Stimulated activated CD8-positive, alpha-beta memory T cell treated with anti-CD3 and anti-CD28 coated beads, Interleukin-7, amount 100 ng/mL, for 4 hours (primary cell): ENCODE results near the gene SCN1B.

Experiments
- DNase-seq, 2 donors: peaks; one replicate each; pipeline ENCODE4 v3.0.0-alpha.2; 2020; ENCODE audit warnings: low read depth in 2 of 2

The SCN1B gene

GRCh38 chr19:35074426-35075201 is 44.3 kb downstream of the SCN1B start:
- DNase-seq: no peak

- no peak for DNase-seq
Observed at GRCh38 chr19:35075202-35076025, 45.1 kb downstream of the SCN1B start.

DNA sequence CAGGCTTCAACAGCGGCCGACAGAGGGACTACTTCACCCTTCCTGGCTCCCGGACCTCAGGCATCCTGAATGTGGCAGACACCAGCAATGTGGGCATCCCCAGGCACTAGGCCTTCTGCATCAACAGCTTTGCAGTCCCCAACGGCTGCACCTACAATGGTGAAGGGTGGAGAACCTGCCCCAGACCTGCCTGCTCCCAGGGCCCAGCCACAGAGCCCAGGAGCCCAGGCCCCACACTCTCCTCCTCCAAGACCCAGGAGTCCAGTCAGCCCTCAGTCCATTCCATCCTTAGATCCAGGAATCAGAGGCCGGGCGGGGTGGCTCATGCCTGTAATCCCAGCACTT is 45.7 kb downstream of the SCN1B start:
- no peak for DNase-seq

GRCh38 chr19:35076657-35077056 is 46.4 kb downstream of the SCN1B start:
- DNase-seq: no peak

- DNase-seq: no peak
Observed at GRCh38 chr19:35077411-35078223, 47.3 kb downstream of the SCN1B start.

GRCh38 chr19:35079826-35080225 is 49.6 kb downstream of the SCN1B start:
- DNase-seq: no peak

GRCh38 chr19:35080613-35081170 is 50.4 kb downstream of the SCN1B start:
- DNase-seq: no peak

GRCh38 chr19:35081201-35081600 is 50.9 kb downstream of the SCN1B start:
- DNase-seq: no peak

DNA sequence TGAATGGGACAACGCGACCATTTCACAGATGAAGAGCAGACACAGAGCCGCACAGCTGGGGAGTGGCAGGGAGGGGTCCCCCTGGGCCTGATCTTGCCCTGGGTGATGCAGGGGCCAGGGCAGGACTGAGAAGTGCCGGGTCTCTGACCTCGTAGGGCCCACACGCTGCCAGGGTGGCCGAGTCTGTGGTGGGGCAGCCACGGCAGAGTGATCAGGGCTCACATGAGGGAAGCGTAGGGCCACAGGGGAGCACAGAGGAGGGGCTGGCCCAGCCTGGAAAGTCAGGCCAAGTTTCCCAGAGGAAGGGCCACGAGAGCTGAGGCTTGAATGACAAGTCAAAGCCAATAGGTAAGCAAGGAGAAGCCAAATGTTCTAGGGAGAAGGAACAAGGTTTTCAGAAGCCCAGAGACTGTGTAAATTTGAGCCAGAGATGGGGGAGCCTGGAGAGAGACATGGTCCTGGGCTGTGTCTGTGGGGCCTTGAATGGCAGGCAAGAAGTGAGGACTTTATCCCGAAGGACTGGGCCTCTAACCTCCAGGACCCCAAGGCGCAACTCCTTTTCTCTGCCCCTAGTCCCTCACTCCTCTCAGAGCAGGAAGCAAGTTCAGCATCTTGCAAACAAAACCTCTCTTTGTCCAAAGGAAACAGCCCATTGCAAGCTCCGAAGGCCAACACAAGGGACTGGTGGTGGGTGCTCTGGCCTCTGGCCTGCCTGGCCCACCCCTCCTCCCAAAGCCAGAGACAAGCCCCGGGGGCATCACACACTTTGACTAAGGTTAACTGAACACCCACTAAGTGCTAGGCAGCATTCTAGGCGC is 53.6 kb downstream of the SCN1B start:
- DNase-seq: no peak

DNA sequence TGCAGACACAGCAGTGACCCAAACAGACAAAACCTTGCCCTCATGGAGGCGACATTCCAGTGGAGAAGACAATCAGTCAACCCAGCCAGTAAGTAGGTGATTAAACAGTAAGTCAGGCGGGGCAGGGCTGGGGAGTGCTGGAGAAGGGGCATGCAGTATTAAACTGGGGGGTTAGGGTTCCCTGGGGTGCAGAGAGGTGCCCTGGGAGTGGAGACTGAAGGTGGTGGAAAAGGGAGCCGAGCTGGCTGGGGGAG is 54.2 kb downstream of the SCN1B start:
- DNase-seq: no peak

DNA sequence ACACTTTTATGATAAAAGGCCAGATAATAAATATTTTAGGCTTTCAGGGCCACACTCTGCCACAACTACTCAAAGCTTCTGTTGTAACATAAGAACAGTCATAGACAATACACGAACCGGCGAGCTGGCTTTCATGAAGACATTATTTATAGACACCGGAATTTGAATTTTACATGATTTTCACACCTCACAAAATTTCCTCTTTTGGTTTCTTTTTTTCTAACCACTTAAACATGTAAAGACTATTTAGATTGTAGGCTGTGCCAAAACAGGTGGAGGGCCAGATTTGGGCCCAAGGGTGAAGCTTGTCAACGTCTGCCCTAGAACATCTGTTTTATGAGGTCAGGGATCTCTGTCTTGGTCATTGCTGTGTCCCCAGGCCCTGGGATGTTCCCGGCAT is 55.7 kb downstream of the SCN1B start:
- no peak for DNase-seq

DNA sequence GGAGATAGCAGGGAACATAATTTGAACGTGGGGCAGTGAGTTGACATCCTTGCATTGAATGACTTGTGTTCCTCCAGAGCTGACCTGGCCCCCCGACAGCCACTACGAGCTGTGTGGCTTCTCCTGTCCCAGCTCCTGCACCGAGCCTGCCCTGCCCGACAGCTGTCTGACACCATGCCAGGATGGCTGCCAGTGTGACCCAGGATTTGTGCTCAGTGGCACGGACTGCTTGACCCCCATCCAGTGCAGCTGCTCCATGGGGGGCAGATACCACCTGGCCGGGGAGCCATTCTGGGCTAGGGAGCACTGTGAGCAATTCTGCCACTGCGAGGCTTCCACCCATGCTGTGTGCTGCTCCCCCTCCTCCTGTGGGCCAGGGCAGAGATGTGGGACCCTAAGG is 56.2 kb downstream of the SCN1B start:
- no peak for DNase-seq

DNA sequence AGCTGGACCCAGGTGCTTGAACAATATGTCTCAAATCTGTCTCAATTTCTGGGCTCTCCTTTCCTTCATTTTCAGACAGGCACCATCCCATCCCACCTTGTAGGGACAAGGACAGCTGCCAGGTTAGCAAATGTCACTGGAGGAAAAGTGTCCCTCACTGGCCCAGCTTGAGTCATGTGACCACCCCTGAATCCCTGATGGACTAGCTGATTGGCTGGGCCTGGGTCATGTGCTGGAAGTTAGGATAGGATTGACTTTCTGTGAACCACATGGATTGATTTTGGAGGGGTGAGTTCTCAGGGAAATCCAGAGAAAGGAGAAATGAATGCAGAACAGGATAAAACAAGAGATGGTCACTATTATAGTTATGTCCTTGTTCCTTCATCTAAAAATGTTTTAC is 57.1 kb downstream of the SCN1B start:
- DNase-seq: no peak

- no peak for DNase-seq
Observed at GRCh38 chr19:35088131-35088913, 58.1 kb downstream of the SCN1B start.

DNA sequence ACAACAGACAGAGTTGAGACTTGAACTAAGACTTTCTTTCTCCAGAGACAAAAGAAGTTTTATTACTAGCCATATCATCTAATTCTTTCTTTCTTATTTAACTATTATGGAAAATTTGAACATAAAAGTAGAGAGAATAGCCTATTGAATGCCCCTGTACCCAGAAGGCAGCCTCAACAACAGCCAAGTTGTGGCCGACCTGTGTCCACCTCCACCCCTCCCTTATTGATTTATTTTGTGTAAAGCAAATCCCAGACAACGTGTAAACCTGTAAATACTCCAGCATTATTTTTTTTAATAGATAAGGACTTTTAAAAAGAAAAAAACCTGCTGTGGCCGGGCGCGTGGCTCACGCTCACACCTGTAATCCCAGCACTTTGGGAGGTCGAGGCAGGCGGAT is 59.3 kb downstream of the SCN1B start:
- no peak for DNase-seq
